Neural cell (in vitro differentiated cells): ENCODE data around the gene ARHGAP10. TPM values are rescaled to one million over a fixed set of nuclear protein-coding genes. Genes with fewer than 3 reads are reported as not detected.

ENCODE experiments used
- H2AFZ ChIP-seq: fragments of 200-600, 300-800 bp; sonication (generic), shearing (Covaris generic); 2 replicates; pipeline ENCODE4 v1.6.0; 2014; ENCODE audit warnings: low read depth, mild to moderate bottlenecking, antibody characterized with exemption, low read length, moderate library complexity
- H3F3A ChIP-seq: fragments of 200-600 bp; shearing (Covaris generic); 2 replicates; pipeline ENCODE4 v1.6.1; 2016; ENCODE audit warnings: mild to moderate bottlenecking, moderate library complexity, mixed read lengths, antibody characterized with exemption, low read length; ENCODE audit not compliant: insufficient read depth, poor library complexity, severe bottlenecking
- H3K27ac ChIP-seq: fragments of 200-600, 300-800 bp; sonication (generic), shearing (Covaris generic); 2 replicates; pipeline ENCODE4 v1.5.1; 2014; ENCODE audit warnings: mild to moderate bottlenecking, low read length, moderate library complexity
- H3K27me3 ChIP-seq: fragments of 300-800, 200-600 bp; sonication (generic), shearing (Covaris generic); 2 replicates; pipeline ENCODE4 v1.6.0; 2014; ENCODE audit warnings: mild to moderate bottlenecking, low read depth, low read length, moderate library complexity; ENCODE audit not compliant: insufficient read depth
- H3K36me3 ChIP-seq: fragments of 300-800, 200-600 bp; sonication (generic), shearing (Covaris generic); 2 replicates; pipeline ENCODE4 v1.5.1; 2014; ENCODE audit warnings: mild to moderate bottlenecking, antibody characterized with exemption, low read length, moderate library complexity; ENCODE audit not compliant: insufficient read depth
- H3K4me2 ChIP-seq: fragments of 300-800, 200-600 bp; sonication (generic), shearing (Covaris generic); 2 replicates; pipeline ENCODE4 v1.6.0; 2014; ENCODE audit warnings: mild to moderate bottlenecking, low read length
- H3K4me3 ChIP-seq: fragments of 300-800, 200-600 bp; sonication (generic), shearing (Covaris generic); 2 replicates; pipeline ENCODE4 v1.5.1; 2014; ENCODE audit warnings: mild to moderate bottlenecking, low read length, moderate library complexity
- H3K79me2 ChIP-seq: fragments of 200-600 bp; shearing (Covaris generic); replicated peaks from 2 replicates; pipeline ENCODE4 v1.6.0; 2014; ENCODE audit warnings: mild to moderate bottlenecking, low read length, moderate library complexity; ENCODE audit not compliant: insufficient read depth
- H3K9ac ChIP-seq: fragments of 300-800, 200-600 bp; sonication (generic), shearing (Covaris generic); 2 replicates; pipeline ENCODE4 v1.6.1; 2016; ENCODE audit warnings: mild to moderate bottlenecking, low read length, mixed read lengths
- H3K9me2 ChIP-seq: fragments of 200-600 bp; shearing (Covaris generic); 2 replicates; pipeline ENCODE4 v1.6.1; 2016; ENCODE audit warnings: mild to moderate bottlenecking, low read length, mixed read lengths; ENCODE audit not compliant: insufficient read depth
- H3K9me3 ChIP-seq: fragments of 200-600, 300-800 bp; sonication (generic), shearing (Covaris generic); 2 replicates; pipeline ENCODE4 v1.6.1; 2016; ENCODE audit warnings: mild to moderate bottlenecking, mixed run types, low read length, moderate library complexity, mixed read lengths
- H4K20me1 ChIP-seq: fragments of 200-600 bp; shearing (Covaris generic); 2 replicates; pipeline ENCODE4 v1.6.1; 2016; ENCODE audit warnings: mild to moderate bottlenecking, mixed run types; ENCODE audit not compliant: insufficient read depth
- CTCF ChIP-seq: fragments of 450-650 bp; IDR thresholded peaks from 2 replicates; pipeline ENCODE4 v1.5.1; 2014; ENCODE audit warnings: antibody characterized with exemption, mild to moderate bottlenecking, moderate library complexity; ENCODE audit not compliant: poor library complexity, severe bottlenecking
- EP300 ChIP-seq: fragments of 450-650 bp; conservative IDR thresholded peaks from 2 replicates; pipeline ENCODE4 v1.6.1; 2014; ENCODE audit warnings: antibody characterized with exemption, mild to moderate bottlenecking, moderate library complexity; ENCODE audit not compliant: poor library complexity, severe bottlenecking
- EZH2 ChIP-seq: fragments of 200-600, 300-800 bp; shearing (Covaris generic), sonication (generic); IDR thresholded peaks from 2 replicates; pipeline ENCODE4 v1.6.1; 2014; ENCODE audit warnings: antibody characterized with exemption, low read length, borderline replicate concordance, mild to moderate bottlenecking; ENCODE audit not compliant: insufficient read depth, poor library complexity, severe bottlenecking
- MXI1 ChIP-seq: fragments of 450-650 bp; conservative IDR thresholded peaks from 2 replicates; pipeline ENCODE4 v1.6.1; 2014; ENCODE audit warnings: antibody characterized with exemption, mild to moderate bottlenecking; ENCODE audit not compliant: poor library complexity, severe bottlenecking
- POLR2AphosphoS5 ChIP-seq: IDR thresholded peaks from 2 replicates; pipeline ENCODE4 v1.6.1; 2012
- RAD21 ChIP-seq: fragments of 450-650 bp; conservative IDR thresholded peaks from 2 replicates; pipeline ENCODE4 v1.6.1; 2014; ENCODE audit warnings: antibody characterized with exemption, mild to moderate bottlenecking, moderate library complexity
- SMC3 ChIP-seq: fragments of 450-650 bp; conservative IDR thresholded peaks from 2 replicates; pipeline ENCODE4 v1.6.1; 2014; ENCODE audit warnings: antibody characterized with exemption, mild to moderate bottlenecking, moderate library complexity; ENCODE audit not compliant: poor library complexity
- TAF1 ChIP-seq: IDR thresholded peaks from 2 replicates; pipeline ENCODE4 v1.6.1; 2012; ENCODE audit warnings: low read depth
- polyA plus RNA-seq: library from polyadenylated mRNA; depleted of rRNA; stranded (reverse); fragments of >200 nt; gene quantifications from 2 replicates; pipeline ENCODE4 v1.2.3, GENCODE V29; 2014
- TF ChIP-seq, protein P1 (sequence below): IDR thresholded peaks from 2 replicates; pipeline ENCODE4 v1.6.1; 2012; ENCODE audit warnings: borderline replicate concordance

ARHGAP10 gene
- polyA plus RNA-seq, 1 donor from 2014 or later, result 1.2 TPM

DNA sequence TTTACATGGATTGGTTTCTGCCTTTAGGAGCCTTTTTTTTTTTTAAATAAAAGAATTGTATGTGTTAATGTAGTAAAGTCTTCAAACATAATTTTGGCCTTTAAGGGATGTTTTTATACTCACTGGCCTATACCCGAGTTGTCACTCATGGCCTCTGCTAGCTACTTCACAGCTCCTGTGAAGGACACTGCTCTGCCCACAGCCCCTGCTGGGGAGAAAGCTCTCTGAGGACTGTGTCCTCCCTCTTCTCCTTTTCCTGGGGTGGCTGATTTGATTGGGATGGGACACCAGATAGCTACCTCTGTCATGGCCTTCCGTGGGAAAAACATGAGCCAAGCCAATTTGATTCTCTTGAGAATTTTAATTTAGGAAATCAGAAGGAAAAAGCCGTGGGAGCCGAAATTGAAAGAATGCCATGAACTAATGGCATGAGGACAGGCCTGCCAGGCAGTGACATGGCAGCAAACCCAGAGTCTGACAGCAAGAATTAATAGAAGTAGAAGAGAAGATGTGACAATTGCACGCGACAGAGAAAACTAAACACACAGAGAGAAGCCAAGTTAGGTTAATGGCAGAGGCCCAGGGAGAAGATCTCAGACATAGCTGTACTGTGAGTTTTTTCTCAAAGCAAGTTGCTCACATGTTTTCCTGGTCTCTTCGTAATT is 81.4 kb downstream of the ARHGAP10 start:
- H3K36me3 ChIP-seq, result no peaks in the 10 kb centered on the region
- H2AFZ ChIP-seq, result no peak overlapping the region
- no peak overlapping the region for H3K4me2 ChIP-seq
- H3K27me3 ChIP-seq, result no peaks in the 10 kb centered on the region
- no peaks in the 10 kb centered on the region for H3K79me2 ChIP-seq
- no peak overlapping the region for H3K9ac ChIP-seq
- H3K4me3 ChIP-seq, result no peak overlapping the region
- H4K20me1 ChIP-seq, result no peaks in the 10 kb centered on the region
- TF ChIP-seq SMC3 (no peak), POLR2AphosphoS5 (no peak), RAD21 (no peak), CTCF (no peak), TAF1 (no peak), EZH2 (no peak)
- H3K9me2 ChIP-seq, result no peaks in the 10 kb centered on the region
- no peaks in the 10 kb centered on the region for H3F3A ChIP-seq
- no peaks in the 10 kb centered on the region for H3K9me3 ChIP-seq
- no peak overlapping the region for H3K27ac ChIP-seq

DNA sequence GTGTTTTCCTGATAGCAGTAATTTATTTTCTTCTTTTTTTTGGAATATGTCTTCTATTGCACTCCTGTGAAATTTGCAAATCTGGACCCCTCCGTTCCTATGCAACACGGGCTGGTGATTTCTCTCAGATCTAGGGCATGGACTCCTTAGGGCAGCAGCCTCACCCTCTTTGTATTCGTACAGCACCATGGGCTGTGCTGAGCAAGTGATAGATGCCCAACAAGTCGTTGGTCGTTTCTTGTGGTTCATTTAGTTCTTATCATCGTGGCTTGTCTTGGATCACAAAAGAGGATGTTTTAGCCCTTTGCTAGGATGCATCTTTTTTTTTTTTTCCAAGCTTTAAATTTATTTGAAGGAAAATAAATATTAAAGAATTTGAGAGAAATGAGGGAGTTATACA is 82.1 kb downstream of the ARHGAP10 start:
- H3K9me3 ChIP-seq, result no peaks in the 10 kb centered on the region
- no peaks in the 10 kb centered on the region for H3K36me3 ChIP-seq
- H3K4me2 ChIP-seq, result no peak overlapping the region
- no peak overlapping the region for H3K9ac ChIP-seq
- H3K4me3 ChIP-seq, result no peak overlapping the region
- H3K27me3 ChIP-seq, result no peaks in the 10 kb centered on the region
- H3K9me2 ChIP-seq, result no peaks in the 10 kb centered on the region
- no peak overlapping the region for H3K27ac ChIP-seq
- H3K79me2 ChIP-seq, result no peaks in the 10 kb centered on the region
- no peaks in the 10 kb centered on the region for H3F3A ChIP-seq
- no peaks in the 10 kb centered on the region for H4K20me1 ChIP-seq
- no peak overlapping the region for H2AFZ ChIP-seq
- TF ChIP-seq SMC3 (no peak), MXI1 (no peak), EP300 (no peak), EZH2 (no peak), CTCF (no peak), POLR2AphosphoS5 (no peak), TAF1 (no peak), RAD21 (no peak)
- TF ChIP-seq, protein P1, sequence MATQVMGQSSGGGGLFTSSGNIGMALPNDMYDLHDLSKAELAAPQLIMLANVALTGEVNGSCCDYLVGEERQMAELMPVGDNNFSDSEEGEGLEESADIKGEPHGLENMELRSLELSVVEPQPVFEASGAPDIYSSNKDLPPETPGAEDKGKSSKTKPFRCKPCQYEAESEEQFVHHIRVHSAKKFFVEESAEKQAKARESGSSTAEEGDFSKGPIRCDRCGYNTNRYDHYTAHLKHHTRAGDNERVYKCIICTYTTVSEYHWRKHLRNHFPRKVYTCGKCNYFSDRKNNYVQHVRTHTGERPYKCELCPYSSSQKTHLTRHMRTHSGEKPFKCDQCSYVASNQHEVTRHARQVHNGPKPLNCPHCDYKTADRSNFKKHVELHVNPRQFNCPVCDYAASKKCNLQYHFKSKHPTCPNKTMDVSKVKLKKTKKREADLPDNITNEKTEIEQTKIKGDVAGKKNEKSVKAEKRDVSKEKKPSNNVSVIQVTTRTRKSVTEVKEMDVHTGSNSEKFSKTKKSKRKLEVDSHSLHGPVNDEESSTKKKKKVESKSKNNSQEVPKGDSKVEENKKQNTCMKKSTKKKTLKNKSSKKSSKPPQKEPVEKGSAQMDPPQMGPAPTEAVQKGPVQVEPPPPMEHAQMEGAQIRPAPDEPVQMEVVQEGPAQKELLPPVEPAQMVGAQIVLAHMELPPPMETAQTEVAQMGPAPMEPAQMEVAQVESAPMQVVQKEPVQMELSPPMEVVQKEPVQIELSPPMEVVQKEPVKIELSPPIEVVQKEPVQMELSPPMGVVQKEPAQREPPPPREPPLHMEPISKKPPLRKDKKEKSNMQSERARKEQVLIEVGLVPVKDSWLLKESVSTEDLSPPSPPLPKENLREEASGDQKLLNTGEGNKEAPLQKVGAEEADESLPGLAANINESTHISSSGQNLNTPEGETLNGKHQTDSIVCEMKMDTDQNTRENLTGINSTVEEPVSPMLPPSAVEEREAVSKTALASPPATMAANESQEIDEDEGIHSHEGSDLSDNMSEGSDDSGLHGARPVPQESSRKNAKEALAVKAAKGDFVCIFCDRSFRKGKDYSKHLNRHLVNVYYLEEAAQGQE, result no peak
